ENCODE data around the gene TMEM203.

GRCh38 chr9:137215196-137215986 is 9.9 kb upstream of the TMEM203 start:
- no peak for TF ChIP-seq POLR2A (IDR thresholded peaks at IDR 0.05)
- TF ChIP-seq CTCF (IDR thresholded peaks at IDR 0.05) = no peak

Data from ovary (tissue), 3 donors.